ENCODE results near the gene KRTAP10-3.
"Not testable (repeated sequence)": the region's sequence is repeated elsewhere in the genome, so short reads cannot be mapped to it uniquely, and the experiment has no call there.

The KRTAP10-3 gene

GRCh38 chr21:44558695-44559094, at the start of gene KRTAP10-3:
Gene KRTAP10-3 (minus strand): TSS chr21:44558795. CDS start chr21:44558715, 80 bp downstream.
- no peak for DNase-seq

GRCh38 chr21:44606495-44606894, 47.9 kb upstream of the KRTAP10-3 start:
- no peak for DNase-seq

GRCh38 chr21:44603911-44604310, 45.3 kb upstream of the KRTAP10-3 start:
- no peak for DNase-seq

- no peak for DNase-seq
Measured at GRCh38 chr21:44603109-44603875, 44.7 kb upstream of the KRTAP10-3 start.

GRCh38 chr21:44602463-44602850, 43.9 kb upstream of the KRTAP10-3 start:
- no peak for DNase-seq

- no peak for DNase-seq
Measured at GRCh38 chr21:44601596-44602462, 43.2 kb upstream of the KRTAP10-3 start.

GRCh38 chr21:44601091-44601490, 42.5 kb upstream of the KRTAP10-3 start:
- not testable (repeated sequence) for DNase-seq

GRCh38 chr21:44600118-44600978, 41.8 kb upstream of the KRTAP10-3 start, which contains the start of gene KRTAP10-7:
Gene KRTAP10-7 (plus strand): TSS chr21:44600597. CDS start chr21:44600622, 25 bp downstream.
- not testable (repeated sequence) for DNase-seq

- no peak for DNase-seq
Measured at GRCh38 chr21:44599264-44600029, 40.9 kb upstream of the KRTAP10-3 start.

GRCh38 chr21:44598061-44598460, 39.5 kb upstream of the KRTAP10-3 start:
- no peak for DNase-seq

- DNase-seq: peak; percentile 53
Measured at GRCh38 chr21:44596068-44596725, 37.6 kb upstream of the KRTAP10-3 start.

- DNase-seq: no peak
Measured at GRCh38 chr21:44595524-44595923, 36.9 kb upstream of the KRTAP10-3 start.

- no peak for DNase-seq
Measured at GRCh38 chr21:44594406-44594916, 35.9 kb upstream of the KRTAP10-3 start.

GRCh38 chr21:44593598-44594405, 35.2 kb upstream of the KRTAP10-3 start:
- no peak for DNase-seq

GRCh38 chr21:44592446-44593311, 34.1 kb upstream of the KRTAP10-3 start, which contains the start of gene KRTAP10-6:
Gene KRTAP10-6 (minus strand): TSS chr21:44592505. CDS start chr21:44592484, 21 bp downstream.
- DNase-seq: no peak

- DNase-seq: not testable (repeated sequence)
Measured at GRCh38 chr21:44591801-44592130, 33.2 kb upstream of the KRTAP10-3 start.

- DNase-seq: not testable (repeated sequence)
Measured at GRCh38 chr21:44590897-44591800, 32.6 kb upstream of the KRTAP10-3 start.

- DNase-seq: no peak
Measured at GRCh38 chr21:44590311-44590721, 31.7 kb upstream of the KRTAP10-3 start.
